ENCODE measurements around the gene SSTR1. TPM values are rescaled to one million over a fixed set of nuclear protein-coding genes. Genes with fewer than 3 reads are reported as not detected.

The SSTR1 gene
- polyA plus RNA-seq, 2 of the 4 experiments (the other 2 are of a cell fraction) = not detected

GRCh38 chr14:38184132-38184531 lies 23.6 kb upstream of the SSTR1 start:
- Histone ChIP-seq H3K4me2 (no peak overlapping the region), H3K4me3 (no peak overlapping the region), H3K27ac (no peak overlapping the region), H3K9me3 (no peaks in the 10 kb centered on the region), H3K4me1 (no peaks in the 10 kb centered on the region)
- no peak for FAIRE-seq
- DNase-seq (ENCODE audit: low read depth in 1 of 2, low spot score in 1 of 2) = no peak
- CTCF ChIA-PET = no interaction called here
- no peak for ATAC-seq
- POLR2A ChIA-PET = no interaction called here
- no peak for TF ChIP-seq RARB (CRISPR knock-in tag; IDR thresholded peaks at IDR 0.05)
- TF ChIP-seq NPAS2 (CRISPR knock-in tag; IDR thresholded peaks at IDR 0.05; ENCODE audit: borderline replicate concordance) = no peak
- no peak for TF ChIP-seq HMGXB4 (CRISPR knock-in tag; IDR thresholded peaks at IDR 0.05; ENCODE audit: borderline replicate concordance)
- no peak for TF ChIP-seq EHMT2 (IDR thresholded peaks at IDR 0.05; ENCODE audit: low read depth)
- TF ChIP-seq CTCF (IDR thresholded peaks at IDR 0.05) = no peak
- TF ChIP-seq CBX2 (IDR thresholded peaks at IDR 0.05; ENCODE audit: borderline replicate concordance, low read depth) = no peak
- no peak for TF ChIP-seq E2F6 (IDR thresholded peaks at IDR 0.05; ENCODE audit: borderline replicate concordance, low read depth)
- TF ChIP-seq SREBF2 (IDR thresholded peaks at IDR 0.05) = no peak
- no peak for TF ChIP-seq HOXA7 (CRISPR knock-in tag; IDR thresholded peaks at IDR 0.05)
- no peak for TF ChIP-seq ZC3H11A (IDR thresholded peaks at IDR 0.05)
- TF ChIP-seq HEYL (CRISPR knock-in tag; IDR thresholded peaks at IDR 0.05) = no peak
- TF ChIP-seq MAZ (IDR thresholded peaks at IDR 0.05; ENCODE audit: borderline replicate concordance, low read depth, low read length) = no peak
- no peak for TF ChIP-seq HOXB5 (CRISPR knock-in tag; IDR thresholded peaks at IDR 0.05)
- no peak for TF ChIP-seq ATOH8 (CRISPR knock-in tag; IDR thresholded peaks at IDR 0.05; ENCODE audit: low read depth)

GRCh38 chr14:38185671-38186070 lies 22.0 kb upstream of the SSTR1 start:
- Histone ChIP-seq H3K9me3 (no peaks in the 10 kb centered on the region), H3K27ac (no peak overlapping the region), H3K4me2 (no peak overlapping the region), H3K4me1 (no peaks in the 10 kb centered on the region), H3K4me3 (no peak overlapping the region)
- DNase-seq (ENCODE audit: low read depth in 1 of 2, low spot score in 1 of 2) (no peak), ATAC-seq (no peak), FAIRE-seq (no peak)
- POLR2A ChIA-PET = no interaction called here
- 5% methylated on average over 1 of the region's 1 CpG for WGBS (ENCODE audit: missing lambda C conversion rate)
- TF ChIP-seq RFX5 (IDR thresholded peaks at IDR 0.05) = no peak
- TF ChIP-seq RNF2 (IDR thresholded peaks at IDR 0.05; ENCODE audit: borderline replicate concordance, low read depth) = no peak
- TF ChIP-seq CTCF (IDR thresholded peaks at IDR 0.05) = no peak
- TF ChIP-seq FOSB (CRISPR knock-in tag; IDR thresholded peaks at IDR 0.05) = no peak
- no peak for TF ChIP-seq HOXB13 (CRISPR knock-in tag; IDR thresholded peaks at IDR 0.05; ENCODE audit: low read depth)
- no peak for TF ChIP-seq NR3C1 (IDR thresholded peaks at IDR 0.05)
- no peak for TF ChIP-seq KDM1A (IDR thresholded peaks at IDR 0.05; ENCODE audit: low read depth)
- TF ChIP-seq CBX8 (IDR thresholded peaks at IDR 0.05) = no peak
- TF ChIP-seq CEBPB (IDR thresholded peaks at IDR 0.05) = no peak
- no peak for TF ChIP-seq SMC3 (IDR thresholded peaks at IDR 0.05)
- CTCF ChIA-PET = interaction anchor here (0.5 kb wide), 1 partner anchor 1631 kb away, joined by 3 read pairs; no protein-coding TSS in a partner anchor

All from A549 (cell line).